ENCODE results near the gene CNTRL.
"Not testable (repeated sequence)": the region's sequence is repeated elsewhere in the genome, so short reads cannot be mapped to it uniquely, and the experiment has no call there.

Gene CNTRL

GRCh38 chr9:121071370-121071755 is 3.4 kb upstream of the CNTRL start:
- DNase-seq: no peak

GRCh38 chr9:121071756-121072421 is 2.9 kb upstream of the CNTRL start:
- DNase-seq: peak in 2 of 6 experiments; percentile 26 to 31

- no peak for DNase-seq
Observed at GRCh38 chr9:121073038-121073437, 1.7 kb upstream of the CNTRL start.

- DNase-seq: peak in 2 of 6 experiments; percentile 28 to 46
Observed at GRCh38 chr9:121075251-121076036, 689 bp downstream of the CNTRL start.

- DNase-seq: no peak
Observed at GRCh38 chr9:121082075-121082474, 7.3 kb downstream of the CNTRL start.

GRCh38 chr9:121085661-121086060 is 10.9 kb downstream of the CNTRL start:
- no peak for DNase-seq

GRCh38 chr9:121088576-121088975 is 13.8 kb downstream of the CNTRL start:
- DNase-seq: no peak

- not testable (repeated sequence) for DNase-seq
Observed at GRCh38 chr9:121090743-121091142, 16.0 kb downstream of the CNTRL start.

- no peak for DNase-seq
Observed at GRCh38 chr9:121095057-121095456, 20.3 kb downstream of the CNTRL start.

GRCh38 chr9:121098567-121099198 is 23.9 kb downstream of the CNTRL start:
- no peak for DNase-seq

GRCh38 chr9:121104054-121104453 is 29.3 kb downstream of the CNTRL start:
- not testable (repeated sequence) for DNase-seq

GRCh38 chr9:121105531-121105930 is 30.8 kb downstream of the CNTRL start:
- no peak for DNase-seq

GRCh38 chr9:121107029-121107428 is 32.3 kb downstream of the CNTRL start:
- peak in 3 of 6 experiments; percentile 20 to 61 (median 47) for DNase-seq

GRCh38 chr9:121107881-121108280 is 33.1 kb downstream of the CNTRL start:
- no peak for DNase-seq

- DNase-seq: no peak
Observed at GRCh38 chr9:121115466-121115865, 40.7 kb downstream of the CNTRL start.

GRCh38 chr9:121118266-121118665 is 43.5 kb downstream of the CNTRL start:
- DNase-seq: no peak

GRCh38 chr9:121120386-121120785 is 45.6 kb downstream of the CNTRL start:
- DNase-seq: no peak

GRCh38 chr9:121121582-121122087 is 46.9 kb downstream of the CNTRL start:
- peak; percentile 90 to 96 (median 94) for DNase-seq

GRCh38 chr9:121122246-121123032 is 47.7 kb downstream of the CNTRL start:
- DNase-seq: peak in 1 of 6 experiments; percentile 25

- DNase-seq: peak in 1 of 6 experiments; percentile 7
Observed at GRCh38 chr9:121123816-121124535, 49.2 kb downstream of the CNTRL start.

- no peak for DNase-seq
Observed at GRCh38 chr9:121125590-121125989, 50.8 kb downstream of the CNTRL start.

- DNase-seq: not testable (repeated sequence)
Observed at GRCh38 chr9:121129384-121129783, 54.6 kb downstream of the CNTRL start.
